SK-N-SH (cell line): ENCODE measurements around the gene ATF4. TPM values are rescaled to one million over a fixed set of nuclear protein-coding genes. Genes with fewer than 3 reads are reported as not detected.

Experiments
- CTCF ChIA-PET: fragments of 300-600, 350-600 bp; formaldehyde crosslinking; extraction: SDS; loops from one replicate; lab custom pipeline; 2021; lab: Yijun Ruan, JAX
- POLR2A ChIA-PET: fragments of 350-600 bp; sonication (Branson Sonifier 250); formaldehyde crosslinking; extraction: SDS; loops from one replicate; lab custom pipeline; 2020; ENCODE audit warnings: antibody characterized with exemption, inconsistent platforms; lab: Yijun Ruan, JAX
- DNase-seq: peaks from one replicate; pipeline ENCODE4 v3.0.0; 2012
- H2AFZ ChIP-seq: fragments of 200-600 bp; sonication (generic); 2 replicates; pipeline ENCODE4 v1.8.1; 2016; ENCODE audit warnings: antibody characterized with exemption, mild to moderate bottlenecking, low read depth
- H3F3A ChIP-seq: fragments of 200-600 bp; sonication (generic); replicated peaks from 2 replicates; pipeline ENCODE3; 2016; ENCODE audit warnings: antibody characterized with exemption, mild to moderate bottlenecking; ENCODE audit not compliant: insufficient read depth
- H3K27ac ChIP-seq, 2 experiments: fragments of 200-500 bp in 1 of 2; fragments of 200-600 bp in 1 of 2; sonication (Bioruptor generic) in 1 of 2; sonication (generic), shearing (Covaris generic) in 1 of 2; 2 replicates each; pipeline versions ENCODE4 v1.5.1 to v1.6.1; 2014 to 2016; ENCODE audit warnings: low read depth in 2 of 2, inconsistent platforms in 1 of 2, low read length in 1 of 2, mild to moderate bottlenecking in 1 of 2, mixed read lengths in 1 of 2
- H3K27me3 ChIP-seq: fragments of 200-600 bp; sonication (generic), shearing (Covaris generic); 2 replicates; pipeline ENCODE4 v1.6.1; 2016; ENCODE audit warnings: mixed run types; ENCODE audit not compliant: insufficient read depth
- H3K36me3 ChIP-seq, 2 experiments: fragments of 200-500 bp in 1 of 2; fragments of 200-600 bp in 1 of 2; sonication (Bioruptor generic) in 1 of 2; sonication (generic) in 1 of 2; replicated peaks in 1 of 2; 2 replicates each; pipeline versions ENCODE3 to v1.5.1; 2014 to 2016; ENCODE audit warnings: low read length in 1 of 2, mild to moderate bottlenecking in 1 of 2; ENCODE audit not compliant: insufficient read depth in 2 of 2, control insufficient read depth in 1 of 2
- H3K4me1 ChIP-seq, 2 experiments: fragments of 200-500 bp in 1 of 2; fragments of 200-600 bp in 1 of 2; sonication (Bioruptor generic) in 1 of 2; sonication (generic), shearing (Covaris generic) in 1 of 2; 2 replicates each; pipeline versions ENCODE4 v1.5.1 to v1.6.1; 2014 to 2016; ENCODE audit warnings: low read depth in 1 of 2, low read length in 1 of 2, mixed run types in 1 of 2; ENCODE audit not compliant: insufficient read depth in 2 of 2, control insufficient read depth in 1 of 2
- H3K4me2 ChIP-seq: fragments of 200-600 bp; sonication (generic), shearing (Covaris generic); 2 replicates; pipeline ENCODE4 v1.6.1; 2017; ENCODE audit warnings: mixed run types
- H3K4me3 ChIP-seq, 2 experiments: fragments of 200-500 bp in 1 of 2; fragments of 200-600 bp in 1 of 2; sonication (Bioruptor generic) in 1 of 2; sonication (generic), shearing (Covaris generic) in 1 of 2; 2 replicates each; pipeline versions ENCODE4 v1.5.1 to v1.8.1; 2014 to 2016; ENCODE audit warnings: low read depth in 2 of 2, inconsistent platforms in 1 of 2, low read length in 1 of 2, mild to moderate bottlenecking in 1 of 2, mixed read lengths in 1 of 2, moderate library complexity in 1 of 2
- H3K79me2 ChIP-seq: fragments of 200-600 bp; sonication (generic); 2 replicates; pipeline ENCODE4 v1.8.1; 2017; ENCODE audit warnings: mild to moderate bottlenecking; ENCODE audit not compliant: insufficient read depth
- H3K9ac ChIP-seq: fragments of 200-600 bp; sonication (generic); 2 replicates; pipeline ENCODE4 v1.6.1; 2017; ENCODE audit warnings: mixed run types
- H3K9me2 ChIP-seq: fragments of 200-600 bp; sonication (generic); 2 replicates; pipeline ENCODE4 v1.6.1; 2017; ENCODE audit warnings: mixed run types
- H3K9me3 ChIP-seq: fragments of 200-600 bp; sonication (generic); 2 replicates; pipeline ENCODE4 v1.6.1; 2017; ENCODE audit warnings: mixed run types, mild to moderate bottlenecking, moderate library complexity
- H4K20me1 ChIP-seq: fragments of 200-600 bp; sonication (generic); 2 replicates; pipeline ENCODE4 v1.6.1; 2017; ENCODE audit warnings: mild to moderate bottlenecking, mixed run types; ENCODE audit not compliant: insufficient read depth
- EP300 ChIP-seq, 2 experiments: IDR thresholded peaks; 2 replicates each; pipeline versions ENCODE4 v1.4.0 to v1.6.1; 2012; ENCODE audit warnings: borderline replicate concordance in 1 of 2, low read depth in 1 of 2, low read length in 1 of 2
- FOSL2 ChIP-seq: IDR thresholded peaks from 2 replicates; pipeline ENCODE4 v1.4.0; 2012; ENCODE audit warnings: low read depth, mild to moderate bottlenecking, moderate library complexity, borderline replicate concordance
- FOXM1 ChIP-seq: IDR thresholded peaks from 2 replicates; pipeline ENCODE4 v1.4.0; 2012; ENCODE audit warnings: low read depth, mild to moderate bottlenecking
- JUND ChIP-seq: IDR thresholded peaks from 2 replicates; pipeline ENCODE4 v1.4.0; 2012
- MXI1 ChIP-seq: IDR thresholded peaks from 2 replicates; pipeline ENCODE4 v1.6.1; 2012; ENCODE audit warnings: mild to moderate bottlenecking, low read depth, low read length, improper control_type of control experiment
- NRF1 ChIP-seq: IDR thresholded peaks from 2 replicates; pipeline ENCODE4 v1.6.1; 2012; ENCODE audit warnings: low read depth, mild to moderate bottlenecking, low read length
- PBX3 ChIP-seq: IDR thresholded peaks from 2 replicates; pipeline ENCODE4; 2012
- RCOR1 ChIP-seq: fragments of 150-350 bp; IDR thresholded peaks from 2 replicates; pipeline ENCODE4 v1.6.1; 2017; ENCODE audit warnings: antibody characterized with exemption, low read length
- RFX5 ChIP-seq: IDR thresholded peaks from 2 replicates; pipeline ENCODE4 v1.6.1; 2012; ENCODE audit warnings: mild to moderate bottlenecking, improper control_type of control experiment, low read length
- SIN3A ChIP-seq: IDR thresholded peaks from 2 replicates; pipeline ENCODE4 v1.6.1; 2012; ENCODE audit warnings: low read depth, mild to moderate bottlenecking, low read length, moderate library complexity, borderline replicate concordance
- SMC3 ChIP-seq: IDR thresholded peaks from 2 replicates; pipeline ENCODE4 v1.6.1; 2012; ENCODE audit warnings: low read depth, low read length, improper control_type of control experiment
- TAF1 ChIP-seq: IDR thresholded peaks from 2 replicates; pipeline ENCODE4 v1.6.1; 2012; ENCODE audit warnings: low read depth, mild to moderate bottlenecking, low read length, moderate library complexity, borderline replicate concordance
- YY1 ChIP-seq: IDR thresholded peaks from 2 replicates; pipeline ENCODE4 v1.4.0; 2012; ENCODE audit warnings: low read depth, mild to moderate bottlenecking
- WGBS: methylation state at CpG from one replicate; pipeline ENCODE4 v1.1.6; 2017; ENCODE audit warnings: low lambda C conversion rate; 5-methylcytosine and 5-hydroxymethylcytosine counted together
- polyA plus RNA-seq, 3 experiments: library from polyadenylated mRNA; depleted of rRNA; stranded (reverse); fragments of >200 nt; gene quantifications; 2 replicates each; pipeline ENCODE4 v1.2.3, GENCODE V29; 2012
- TF ChIP-seq, protein P1 (sequence below): IDR thresholded peaks from 2 replicates; pipeline ENCODE4 v1.4.0; 2012; ENCODE audit warnings: low read depth
- TF ChIP-seq, protein P2 (sequence below): fragments of 200-600 bp; sonication (generic); IDR thresholded peaks from 2 replicates; pipeline ENCODE4 v1.6.1; 2017; ENCODE audit warnings: antibody characterized with exemption, mild to moderate bottlenecking, moderate library complexity
- TF ChIP-seq, protein P3 (sequence below): IDR thresholded peaks from 2 replicates; pipeline ENCODE4 v1.4.0; 2012; ENCODE audit warnings: low read depth, borderline replicate concordance

Gene ATF4
- polyA plus RNA-seq, 1 of the 3 experiments (the other 2 are of a cell fraction), result 375 TPM

DNA sequence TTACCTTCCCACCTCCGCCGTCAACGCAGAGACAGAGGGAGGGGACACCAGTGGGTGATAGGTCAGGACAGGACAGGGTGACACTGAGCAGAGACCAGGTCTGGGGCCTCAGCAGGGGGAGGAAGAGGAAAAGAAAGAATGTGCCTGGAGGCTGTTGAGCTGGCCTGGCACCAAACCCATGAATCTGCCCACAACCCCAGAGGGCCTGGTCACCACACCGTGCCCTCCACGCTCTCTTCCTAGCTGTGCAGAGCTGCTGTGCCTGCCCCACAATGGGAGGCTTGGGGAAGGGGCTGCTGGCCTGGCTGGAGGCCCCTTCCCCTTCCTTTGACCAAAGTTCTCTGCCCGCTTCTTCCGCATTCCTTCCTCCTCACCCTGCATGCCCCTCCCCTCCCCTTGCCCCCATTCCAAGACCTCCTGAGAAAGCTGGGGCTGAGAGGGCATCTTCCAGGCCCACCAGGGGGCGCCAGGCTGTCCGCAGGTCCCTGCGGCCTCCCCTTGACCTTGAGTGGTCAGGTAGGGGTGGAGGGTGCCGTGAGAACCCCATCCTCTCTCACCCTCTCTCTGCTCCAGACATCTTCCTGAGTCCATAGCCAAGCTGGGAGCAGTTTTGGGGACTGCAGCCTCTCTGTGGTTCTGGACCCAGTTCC lies 39.2 kb downstream of the ATF4 start:
- DNase-seq, result peak; percentile 42
- ChIA-PET POLR2A (no interaction called here), CTCF (interaction anchor here (0.6 to 1.7 kb wide), 12 partner anchors 9 to 1039 kb away, joined by 3 to 6 read pairs (median 4); no protein-coding TSS in a partner anchor)
- Histone ChIP-seq H2AFZ (no peak overlapping the region), H3K4me3 (no peak overlapping the region), H3F3A (no peaks in the 10 kb centered on the region), H3K9me3 (no peaks in the 10 kb centered on the region), H3K9ac (no peak overlapping the region), H4K20me1 (no peaks in the 10 kb centered on the region), H3K4me1 (no peaks in the 10 kb centered on the region; a peak in 1 of 4 replicates), H3K4me2 (no peak overlapping the region), H3K27ac (no peak overlapping the region), H3K79me2 (no peaks in the 10 kb centered on the region), H3K9me2 (no peaks in the 10 kb centered on the region), H3K27me3 (no peaks in the 10 kb centered on the region; the same call in 1 of the 2 replicates), H3K36me3 (no peaks in the 10 kb centered on the region)
- TF ChIP-seq, protein P1, sequence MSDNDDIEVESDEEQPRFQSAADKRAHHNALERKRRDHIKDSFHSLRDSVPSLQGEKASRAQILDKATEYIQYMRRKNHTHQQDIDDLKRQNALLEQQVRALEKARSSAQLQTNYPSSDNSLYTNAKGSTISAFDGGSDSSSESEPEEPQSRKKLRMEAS, result no peak
- no peak for TF ChIP-seq NRF1
- TF ChIP-seq YY1, result no peak
- TF ChIP-seq, protein P2, sequence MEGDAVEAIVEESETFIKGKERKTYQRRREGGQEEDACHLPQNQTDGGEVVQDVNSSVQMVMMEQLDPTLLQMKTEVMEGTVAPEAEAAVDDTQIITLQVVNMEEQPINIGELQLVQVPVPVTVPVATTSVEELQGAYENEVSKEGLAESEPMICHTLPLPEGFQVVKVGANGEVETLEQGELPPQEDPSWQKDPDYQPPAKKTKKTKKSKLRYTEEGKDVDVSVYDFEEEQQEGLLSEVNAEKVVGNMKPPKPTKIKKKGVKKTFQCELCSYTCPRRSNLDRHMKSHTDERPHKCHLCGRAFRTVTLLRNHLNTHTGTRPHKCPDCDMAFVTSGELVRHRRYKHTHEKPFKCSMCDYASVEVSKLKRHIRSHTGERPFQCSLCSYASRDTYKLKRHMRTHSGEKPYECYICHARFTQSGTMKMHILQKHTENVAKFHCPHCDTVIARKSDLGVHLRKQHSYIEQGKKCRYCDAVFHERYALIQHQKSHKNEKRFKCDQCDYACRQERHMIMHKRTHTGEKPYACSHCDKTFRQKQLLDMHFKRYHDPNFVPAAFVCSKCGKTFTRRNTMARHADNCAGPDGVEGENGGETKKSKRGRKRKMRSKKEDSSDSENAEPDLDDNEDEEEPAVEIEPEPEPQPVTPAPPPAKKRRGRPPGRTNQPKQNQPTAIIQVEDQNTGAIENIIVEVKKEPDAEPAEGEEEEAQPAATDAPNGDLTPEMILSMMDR, result peak; percentile 46
- 0 out of 2 replicates have a peak, but pooled peaks have one; percentile 21 for TF ChIP-seq SMC3
- 79% methylated on average over 5 of the region's 11 CpGs for WGBS

GRCh38 chr22:39560127-39560526 lies 39.8 kb downstream of the ATF4 start:
- no peaks in the 10 kb centered on the region for H4K20me1 ChIP-seq
- TF ChIP-seq RCOR1 (no peak), JUND (no peak), SMC3 (no peak), EP300 (IDR thresholded peaks at IDR 0.05; ENCODE audit: borderline replicate concordance in 1 of 2, low read depth in 1 of 2, low read length in 1 of 2) (no peak), PBX3 (no peak), SIN3A (no peak), RFX5 (no peak), FOSL2 (no peak), MXI1 (no peak), FOXM1 (no peak), TAF1 (no peak)
- TF ChIP-seq, protein P2, result no peak
- TF ChIP-seq, protein P3, sequence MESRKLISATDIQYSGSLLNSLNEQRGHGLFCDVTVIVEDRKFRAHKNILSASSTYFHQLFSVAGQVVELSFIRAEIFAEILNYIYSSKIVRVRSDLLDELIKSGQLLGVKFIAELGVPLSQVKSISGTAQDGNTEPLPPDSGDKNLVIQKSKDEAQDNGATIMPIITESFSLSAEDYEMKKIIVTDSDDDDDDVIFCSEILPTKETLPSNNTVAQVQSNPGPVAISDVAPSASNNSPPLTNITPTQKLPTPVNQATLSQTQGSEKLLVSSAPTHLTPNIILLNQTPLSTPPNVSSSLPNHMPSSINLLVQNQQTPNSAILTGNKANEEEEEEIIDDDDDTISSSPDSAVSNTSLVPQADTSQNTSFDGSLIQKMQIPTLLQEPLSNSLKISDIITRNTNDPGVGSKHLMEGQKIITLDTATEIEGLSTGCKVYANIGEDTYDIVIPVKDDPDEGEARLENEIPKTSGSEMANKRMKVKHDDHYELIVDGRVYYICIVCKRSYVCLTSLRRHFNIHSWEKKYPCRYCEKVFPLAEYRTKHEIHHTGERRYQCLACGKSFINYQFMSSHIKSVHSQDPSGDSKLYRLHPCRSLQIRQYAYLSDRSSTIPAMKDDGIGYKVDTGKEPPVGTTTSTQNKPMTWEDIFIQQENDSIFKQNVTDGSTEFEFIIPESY, result no peak

More at GRCh38 chr22:39560127-39560526, 39.8 kb downstream of the ATF4 start:
- Histone ChIP-seq H3K9me2 (no peaks in the 10 kb centered on the region), H3K4me1 (no peaks in the 10 kb centered on the region; a peak in 1 of 4 replicates), H3K79me2 (no peaks in the 10 kb centered on the region), H3K36me3 (no peaks in the 10 kb centered on the region), H3K27ac (no peak overlapping the region), H3F3A (no peaks in the 10 kb centered on the region), H3K27me3 (no peaks in the 10 kb centered on the region; the same call in 1 of the 2 replicates), H3K9me3 (no peaks in the 10 kb centered on the region), H3K9ac (no peak overlapping the region), H3K4me2 (no peak overlapping the region), H3K4me3 (no peak overlapping the region), H2AFZ (no peak overlapping the region)
- WGBS, result 78% methylated on average over 5 of the region's 6 CpGs
- no peak for DNase-seq
- POLR2A ChIA-PET, result no interaction called here
- CTCF ChIA-PET, result interaction anchor here (0.6 to 1.7 kb wide), 9 partner anchors 10 to 1039 kb away, joined by 3 to 6 read pairs (median 4); no protein-coding TSS in a partner anchor
